Activated CD8-positive, alpha-beta T cell treated with anti-CD3 and anti-CD28 coated beads for 36 hours (primary cell): ENCODE data around the gene RNF10. TPM values are rescaled to one million over a fixed set of nuclear protein-coding genes. Genes with fewer than 3 reads are reported as not detected.

Source experiments
- ATAC-seq: fragments of 200-7000 bp; cut with Tn5 transposase; one replicate; pipeline ENCODE4 v1.10.0; 2021; ENCODE audit warnings: mild to moderate bottlenecking, moderate library complexity
- CTCF ChIA-PET: fragments of 350-600 bp; sonication (Branson Sonifier 250); formaldehyde crosslinking; loops from one replicate; lab custom pipeline; 2021; ENCODE audit warnings: antibody characterized with exemption; lab: Charles Lee
- POLR2A ChIA-PET: fragments of 350-600 bp; sonication (Branson Sonifier 250); formaldehyde crosslinking; loops from one replicate; lab custom pipeline; 2021; ENCODE audit warnings: antibody characterized with exemption; lab: Charles Lee
- DNase-seq: peaks from one replicate; pipeline ENCODE4 v3.0.0-alpha.2; 2020
- H3K27ac Mint-ChIP-seq: one replicate; pipeline ENCODE4 v1.8.0; 2021; ENCODE audit warnings: mild to moderate bottlenecking, mixed read lengths
- H3K27me3 Mint-ChIP-seq: one replicate; pipeline ENCODE4 v1.8.0; 2021; ENCODE audit warnings: mixed read lengths
- H3K36me3 Mint-ChIP-seq: one replicate; pipeline ENCODE4 v1.8.0; 2021; ENCODE audit warnings: low read depth, mixed read lengths
- H3K4me1 Mint-ChIP-seq: one replicate; pipeline ENCODE4 v1.8.0; 2021; ENCODE audit warnings: low read depth, mixed read lengths
- H3K4me3 Mint-ChIP-seq: one replicate; pipeline ENCODE4 v1.8.0; 2021; ENCODE audit warnings: mild to moderate bottlenecking, moderate library complexity, mixed read lengths
- H3K9me3 Mint-ChIP-seq: one replicate; pipeline ENCODE4 v1.8.0; 2021; ENCODE audit warnings: mixed read lengths
- intact Hi-C: fragments of 100-400 bp; cut with micrococcal nuclease; formaldehyde crosslinking; loops from one replicate; pipeline ENCODE4 v1.10.0; 2022
- total RNA-seq, 2 experiments: library from RNA; stranded (reverse); gene quantifications; one replicate each; pipeline ENCODE4 v1.2.3, GENCODE V29; 2021
- TF ChIP-seq, protein P1 (sequence below): fragments of 200-600 bp; IDR thresholded peaks from one replicate; pipeline ENCODE4 v1.8.0; 2022; ENCODE audit warnings: antibody characterized with exemption, mild to moderate bottlenecking

Gene RNF10
- total RNA-seq, 2 experiments from 2014 or later = 155 to 159 TPM

DNA sequence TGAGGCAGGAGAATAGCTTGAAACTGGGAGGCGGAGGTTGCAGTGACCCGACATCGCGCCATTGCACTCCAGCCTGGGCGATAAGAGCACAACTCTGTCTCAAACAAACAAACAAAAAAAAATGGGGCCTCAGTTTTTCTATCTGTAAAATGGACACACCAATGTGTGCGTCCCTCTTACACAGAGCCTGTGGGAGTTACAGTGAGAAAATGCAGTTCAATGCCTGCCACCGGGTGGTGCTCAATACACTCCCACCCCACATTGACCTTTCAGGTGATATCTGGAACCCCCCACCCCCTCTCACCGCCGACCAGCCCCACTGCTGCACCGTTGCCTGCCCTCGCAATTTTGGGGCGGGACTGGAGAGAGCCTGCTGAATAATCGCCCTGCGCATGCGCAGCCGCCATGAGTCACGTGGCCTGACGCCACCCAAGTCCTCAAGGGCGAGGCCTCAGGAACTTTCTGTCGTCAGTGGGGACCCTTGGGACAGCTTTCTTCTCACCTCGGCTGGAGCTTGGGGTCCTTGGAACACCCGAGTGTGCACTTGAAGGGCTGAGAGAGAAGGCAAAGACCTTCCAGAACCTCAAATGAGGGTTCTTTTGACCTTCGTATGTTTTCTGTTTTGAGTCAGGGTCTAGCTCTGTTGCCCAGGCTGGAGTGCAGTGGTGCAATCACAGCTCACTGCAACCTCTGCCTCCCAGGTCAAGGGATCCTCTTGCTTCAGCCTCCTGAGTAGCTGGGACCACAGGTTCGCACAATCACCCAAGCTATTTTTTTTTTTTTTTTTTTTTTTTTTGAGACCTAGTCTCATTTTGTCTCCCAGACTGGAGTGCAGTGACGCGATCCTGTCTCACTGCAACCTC, 91.6 kb downstream of the RNF10 start:
- Mint-ChIP-seq H3K27me3 (no peaks in the 10 kb centered on the region), H3K27ac (no peak overlapping the region), H3K9me3 (no peaks in the 10 kb centered on the region), H3K4me1 (no peaks in the 10 kb centered on the region), H3K4me3 (no peak overlapping the region), H3K36me3 (no peaks in the 10 kb centered on the region)
- CTCF ChIA-PET = interaction anchor here (0.6 to 4.3 kb wide), 9 partner anchors 19 to 206 kb away, joined by 3 to 16 read pairs (median 3); no protein-coding TSS in a partner anchor
- intact Hi-C loops = no loop called here
- POLR2A ChIA-PET = interaction anchor here (0.8 kb wide), 1 partner anchor 9 kb away, joined by 3 read pairs; no protein-coding TSS in a partner anchor
- ATAC-seq (peak; percentile 91), DNase-seq (peak; percentile 68)
- TF ChIP-seq, protein P1, sequence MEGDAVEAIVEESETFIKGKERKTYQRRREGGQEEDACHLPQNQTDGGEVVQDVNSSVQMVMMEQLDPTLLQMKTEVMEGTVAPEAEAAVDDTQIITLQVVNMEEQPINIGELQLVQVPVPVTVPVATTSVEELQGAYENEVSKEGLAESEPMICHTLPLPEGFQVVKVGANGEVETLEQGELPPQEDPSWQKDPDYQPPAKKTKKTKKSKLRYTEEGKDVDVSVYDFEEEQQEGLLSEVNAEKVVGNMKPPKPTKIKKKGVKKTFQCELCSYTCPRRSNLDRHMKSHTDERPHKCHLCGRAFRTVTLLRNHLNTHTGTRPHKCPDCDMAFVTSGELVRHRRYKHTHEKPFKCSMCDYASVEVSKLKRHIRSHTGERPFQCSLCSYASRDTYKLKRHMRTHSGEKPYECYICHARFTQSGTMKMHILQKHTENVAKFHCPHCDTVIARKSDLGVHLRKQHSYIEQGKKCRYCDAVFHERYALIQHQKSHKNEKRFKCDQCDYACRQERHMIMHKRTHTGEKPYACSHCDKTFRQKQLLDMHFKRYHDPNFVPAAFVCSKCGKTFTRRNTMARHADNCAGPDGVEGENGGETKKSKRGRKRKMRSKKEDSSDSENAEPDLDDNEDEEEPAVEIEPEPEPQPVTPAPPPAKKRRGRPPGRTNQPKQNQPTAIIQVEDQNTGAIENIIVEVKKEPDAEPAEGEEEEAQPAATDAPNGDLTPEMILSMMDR = no peak

Other genes with a start within 250 kb of the RNF10 start
- 1,000 to 10,000 TPM in 1 of 2 experiments, 100 to 1,000 TPM in 1; 923 to 1,303 TPM for gene RNU4-2, start 242.5 kb upstream of the RNF10 start, total RNA-seq
- gene RNU4-1, start 241.1 kb upstream of the RNF10 start, total RNA-seq = 1,000 to 10,000 TPM in 1 of 2 experiments, 100 to 1,000 TPM in 1; 692 to 1,025 TPM
- gene SIRT4, start 232.0 kb upstream of the RNF10 start, total RNA-seq = 1 to 10 TPM; 2.7 to 3.3 TPM
- under 1 TPM in 1 of 2 experiments, not detected in 1; 0.99 TPM for gene PLA2G1B, start 206.6 kb upstream of the RNF10 start, total RNA-seq
- under 1 TPM; 0.78 to 0.90 TPM for gene MSI1, start 165.2 kb upstream of the RNF10 start, total RNA-seq
- gene COX6A1, start 96.2 kb upstream of the RNF10 start, total RNA-seq = 100 to 1,000 TPM; 396 to 406 TPM
- gene TRIAP1, start 88.0 kb upstream of the RNF10 start, total RNA-seq = 10 to 100 TPM; 43.1 to 45.1 TPM
- gene GATC, start 87.9 kb upstream of the RNF10 start, total RNA-seq = 10 to 100 TPM; 32.2 to 39.3 TPM
- 100 to 1,000 TPM; 225 to 236 TPM for gene SRSF9, start 64.6 kb upstream of the RNF10 start, total RNA-seq
- gene DYNLL1, start 38.2 kb upstream of the RNF10 start, total RNA-seq = 100 to 1,000 TPM; 126 to 137 TPM
- 10 to 100 TPM; 34.4 to 35.5 TPM for gene COQ5, start 5.2 kb upstream of the RNF10 start, total RNA-seq
- gene POP5, start 47.0 kb downstream of the RNF10 start, total RNA-seq = 10 to 100 TPM; 44.3 to 51.1 TPM
- gene CABP1, start 106.3 kb downstream of the RNF10 start, total RNA-seq = 1 to 10 TPM in 1 of 2 experiments, under 1 TPM in 1; 0.50 to 1.1 TPM
- 10 to 100 TPM; 79.2 to 79.4 TPM for gene MLEC, start 152.8 kb downstream of the RNF10 start, total RNA-seq
- gene UNC119B, start 176.1 kb downstream of the RNF10 start, total RNA-seq = 10 to 100 TPM; 23.8 to 24.3 TPM
- 10 to 100 TPM; 17.4 to 18.1 TPM for gene ACADS, start 191.5 kb downstream of the RNF10 start, total RNA-seq